Measurements from ENCODE around the gene PMPCA.

GRCh38 chr9:136381966-136382513 lies 28.4 kb upstream of the PMPCA start:
- TF ChIP-seq CTCF (IDR thresholded peaks at IDR 0.05) (no peak), POLR2A (IDR thresholded peaks at IDR 0.05) (no peak)

Data from testis (tissue), 2 donors.